Measurements from ENCODE around the gene DNM3. TPM values are rescaled to one million over a fixed set of nuclear protein-coding genes. Genes with fewer than 3 reads are reported as not detected.
A peak's percentile ranks its signal among the peaks of the same experiment; 100 is the strongest.

The DNM3 gene
- total RNA-seq, 1 donor from 2014 or later, result 2.6 TPM

GRCh38 chr1:171841931-171842761 is 848 bp downstream of the DNM3 start:
- H3K27me3 ChIP-seq (ENCODE audit: control insufficient read depth in 3 of 3, insufficient read depth in 3 of 3, low read length in 3 of 3), result peaks cover 0 to 7% (median 6%) of the 10 kb centered on the region in 3 donors
- peak overlapping the region in 2 of 3 donors; percentile 57 to 75 for H3K9ac ChIP-seq (ENCODE audit: low read depth in 1 of 3, low read length in 3 of 3)
- H3K9me3 ChIP-seq (ENCODE audit: control insufficient read depth in 3 of 3, low read length in 3 of 3), result no peaks in the 10 kb centered on the region
- no peaks in the 10 kb centered on the region for H3K36me3 ChIP-seq (ENCODE audit: control insufficient read depth in 3 of 3, insufficient read depth in 3 of 3, low read length in 3 of 3)
- peaks cover 7 to 18% (median 10%) of the 10 kb centered on the region in 3 donors for H3K4me1 ChIP-seq (ENCODE audit: control insufficient read depth in 3 of 3, insufficient read depth in 3 of 3, low read length in 3 of 3)
- H3K4me3 ChIP-seq (ENCODE audit: low read length in 3 of 3), result peak overlapping the region; percentile 76 to 83 (median 82)
- no peak overlapping the region for H3K27ac ChIP-seq (ENCODE audit: low read depth, low read length)

GRCh38 chr1:171844381-171844780 is 3.1 kb downstream of the DNM3 start:
- Histone ChIP-seq H3K27ac (ENCODE audit: low read depth, low read length) (no peak overlapping the region), H3K4me3 (ENCODE audit: low read length in 3 of 3) (no peak overlapping the region), H3K27me3 (ENCODE audit: control insufficient read depth in 3 of 3, insufficient read depth in 3 of 3, low read length in 3 of 3) (peaks cover 0 to 7% (median 6%) of the 10 kb centered on the region in 3 donors), H3K9me3 (ENCODE audit: control insufficient read depth in 3 of 3, low read length in 3 of 3) (no peaks in the 10 kb centered on the region), H3K9ac (ENCODE audit: low read depth in 1 of 3, low read length in 3 of 3) (no peak overlapping the region), H3K4me1 (ENCODE audit: control insufficient read depth in 3 of 3, insufficient read depth in 3 of 3, low read length in 3 of 3) (peaks cover 7 to 18% (median 10%) of the 10 kb centered on the region in 3 donors), H3K36me3 (ENCODE audit: control insufficient read depth in 3 of 3, insufficient read depth in 3 of 3, low read length in 3 of 3) (no peaks in the 10 kb centered on the region)

DNA sequence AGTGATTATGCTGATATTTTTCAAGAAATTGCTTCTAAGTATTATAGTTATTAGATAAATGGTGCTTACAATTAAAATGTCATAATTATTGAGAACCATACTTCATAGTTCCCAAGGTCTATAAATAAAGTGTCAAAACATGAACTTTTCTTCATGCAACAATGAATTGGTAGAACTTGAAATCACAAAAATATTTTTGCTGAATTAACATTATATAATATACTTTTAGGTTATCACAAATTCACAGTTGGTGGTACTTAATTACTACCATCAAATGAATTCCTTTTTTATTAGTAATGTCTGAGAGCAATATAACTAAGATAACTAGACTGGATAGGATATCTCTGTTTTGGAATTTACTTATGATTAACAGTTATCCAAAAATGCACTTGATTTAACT is 4.7 kb downstream of the DNM3 start:
- H3K9ac ChIP-seq (ENCODE audit: low read depth in 1 of 3, low read length in 3 of 3), result no peak overlapping the region
- H3K27ac ChIP-seq (ENCODE audit: low read depth, low read length), result no peak overlapping the region
- no peaks in the 10 kb centered on the region for H3K9me3 ChIP-seq (ENCODE audit: control insufficient read depth in 3 of 3, low read length in 3 of 3)
- H3K4me3 ChIP-seq (ENCODE audit: low read length in 3 of 3), result no peak overlapping the region
- peaks cover 0 to 7% (median 6%) of the 10 kb centered on the region in 3 donors for H3K27me3 ChIP-seq (ENCODE audit: control insufficient read depth in 3 of 3, insufficient read depth in 3 of 3, low read length in 3 of 3)
- no peaks in the 10 kb centered on the region for H3K36me3 ChIP-seq (ENCODE audit: control insufficient read depth in 3 of 3, insufficient read depth in 3 of 3, low read length in 3 of 3)
- peaks cover 7 to 14% (median 10%) of the 10 kb centered on the region in 3 donors for H3K4me1 ChIP-seq (ENCODE audit: control insufficient read depth in 3 of 3, insufficient read depth in 3 of 3, low read length in 3 of 3)

DNA sequence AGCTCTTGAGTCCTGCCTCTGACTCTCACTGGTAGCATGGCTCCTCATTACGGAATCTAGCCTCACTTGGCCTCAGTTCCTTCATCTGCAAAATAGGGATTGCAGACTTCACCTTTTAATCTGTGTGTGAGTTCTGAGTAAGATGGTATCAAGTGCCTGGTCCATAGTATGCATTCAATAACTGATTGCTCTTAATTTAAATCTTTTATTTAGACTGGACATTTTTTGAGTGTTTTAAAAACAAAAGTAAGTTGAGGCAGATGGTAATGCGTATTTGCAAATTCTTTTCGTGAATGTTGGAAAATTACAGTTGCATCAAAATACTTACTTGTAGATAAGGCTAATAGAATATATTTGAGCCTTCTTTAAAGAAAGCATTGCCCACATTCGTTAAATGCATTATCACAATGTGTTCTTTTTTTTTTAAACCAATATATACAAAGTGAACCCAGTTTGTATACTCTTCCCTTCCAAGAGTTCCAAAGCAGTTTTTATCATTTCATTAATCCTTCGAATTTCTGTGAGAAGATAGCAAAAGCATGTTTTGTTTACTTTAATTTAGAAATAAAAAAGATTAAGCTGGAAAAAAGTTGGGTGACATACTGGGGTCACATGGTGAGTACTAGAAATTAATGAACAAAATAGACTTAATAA is 8.1 kb downstream of the DNM3 start:
- Histone ChIP-seq H3K36me3 (ENCODE audit: control insufficient read depth in 3 of 3, insufficient read depth in 3 of 3, low read length in 3 of 3) (no peaks in the 10 kb centered on the region), H3K4me1 (ENCODE audit: control insufficient read depth in 3 of 3, insufficient read depth in 3 of 3, low read length in 3 of 3) (no peaks in the 10 kb centered on the region), H3K4me3 (ENCODE audit: low read length in 3 of 3) (no peak overlapping the region), H3K9me3 (ENCODE audit: control insufficient read depth in 3 of 3, low read length in 3 of 3) (no peaks in the 10 kb centered on the region), H3K27ac (ENCODE audit: low read depth, low read length) (no peak overlapping the region), H3K27me3 (ENCODE audit: control insufficient read depth in 3 of 3, insufficient read depth in 3 of 3, low read length in 3 of 3) (peaks cover 0 to 2% (median 0%) of the 10 kb centered on the region in 3 donors), H3K9ac (ENCODE audit: low read depth in 1 of 3, low read length in 3 of 3) (no peak overlapping the region)

GRCh38 chr1:171850651-171851350 is 9.5 kb downstream of the DNM3 start:
- Histone ChIP-seq H3K4me1 (ENCODE audit: control insufficient read depth in 3 of 3, insufficient read depth in 3 of 3, low read length in 3 of 3) (no peaks in the 10 kb centered on the region), H3K9me3 (ENCODE audit: control insufficient read depth in 3 of 3, low read length in 3 of 3) (no peaks in the 10 kb centered on the region), H3K27me3 (ENCODE audit: control insufficient read depth in 3 of 3, insufficient read depth in 3 of 3, low read length in 3 of 3) (no peaks in the 10 kb centered on the region), H3K4me3 (ENCODE audit: low read length in 3 of 3) (no peak overlapping the region), H3K36me3 (ENCODE audit: control insufficient read depth in 3 of 3, insufficient read depth in 3 of 3, low read length in 3 of 3) (no peaks in the 10 kb centered on the region), H3K9ac (ENCODE audit: low read depth in 1 of 3, low read length in 3 of 3) (no peak overlapping the region), H3K27ac (ENCODE audit: low read depth, low read length) (no peak overlapping the region)

DNA sequence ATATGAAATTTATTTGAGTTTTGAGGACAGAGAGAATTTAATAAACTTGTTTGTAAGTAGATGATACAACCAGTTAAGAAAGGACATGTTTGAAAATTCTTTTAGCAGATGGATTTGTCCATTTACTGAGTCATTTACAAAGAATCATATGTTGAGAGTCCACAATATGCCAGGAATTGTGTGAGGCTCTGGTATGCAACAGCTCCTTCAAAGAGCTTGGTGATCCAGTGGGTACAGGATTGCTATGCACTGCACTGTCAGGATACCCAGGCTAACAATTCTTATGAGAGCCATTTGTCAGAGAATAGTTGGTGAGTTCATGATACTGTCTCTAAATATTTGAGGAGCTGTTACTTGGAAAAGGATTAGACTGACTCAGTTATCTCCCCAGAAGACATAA is 11.0 kb downstream of the DNM3 start:
- Histone ChIP-seq H3K9me3 (ENCODE audit: control insufficient read depth in 3 of 3, low read length in 3 of 3) (peaks cover 0 to under 1% (median 0%) of the 10 kb centered on the region in 3 donors), H3K9ac (ENCODE audit: low read depth in 1 of 3, low read length in 3 of 3) (no peak overlapping the region), H3K4me3 (ENCODE audit: low read length in 3 of 3) (no peak overlapping the region), H3K36me3 (ENCODE audit: control insufficient read depth in 3 of 3, insufficient read depth in 3 of 3, low read length in 3 of 3) (no peaks in the 10 kb centered on the region), H3K27me3 (ENCODE audit: control insufficient read depth in 3 of 3, insufficient read depth in 3 of 3, low read length in 3 of 3) (no peaks in the 10 kb centered on the region), H3K4me1 (ENCODE audit: control insufficient read depth in 3 of 3, insufficient read depth in 3 of 3, low read length in 3 of 3) (no peaks in the 10 kb centered on the region), H3K27ac (ENCODE audit: low read depth, low read length) (no peak overlapping the region)

DNA sequence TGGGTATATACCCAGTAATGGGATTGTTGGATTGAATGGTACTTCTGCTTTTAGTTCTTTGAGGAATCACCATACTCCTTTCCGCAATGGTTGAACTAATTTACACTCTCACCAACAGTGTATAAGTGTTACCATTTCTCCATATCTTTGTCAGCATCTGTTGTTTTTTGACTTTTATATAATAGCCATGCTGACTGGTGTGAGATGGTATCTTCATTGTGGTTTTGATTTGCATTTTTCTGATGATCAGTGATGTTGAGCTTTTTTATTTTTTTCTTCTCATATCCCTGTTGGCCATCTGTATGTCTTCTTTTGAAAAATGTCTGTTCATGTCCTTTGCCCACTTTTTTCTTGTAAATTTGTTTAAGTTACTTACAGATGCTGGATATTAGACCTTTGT is 14.1 kb downstream of the DNM3 start:
- Histone ChIP-seq H3K4me3 (ENCODE audit: low read length in 3 of 3) (no peak overlapping the region), H3K36me3 (ENCODE audit: control insufficient read depth in 3 of 3, insufficient read depth in 3 of 3, low read length in 3 of 3) (no peaks in the 10 kb centered on the region), H3K27ac (ENCODE audit: low read depth, low read length) (no peak overlapping the region), H3K9ac (ENCODE audit: low read depth in 1 of 3, low read length in 3 of 3) (no peak overlapping the region), H3K4me1 (ENCODE audit: control insufficient read depth in 3 of 3, insufficient read depth in 3 of 3, low read length in 3 of 3) (no peaks in the 10 kb centered on the region), H3K9me3 (ENCODE audit: control insufficient read depth in 3 of 3, low read length in 3 of 3) (peaks cover 0 to 4% (median 0%) of the 10 kb centered on the region in 3 donors), H3K27me3 (ENCODE audit: control insufficient read depth in 3 of 3, insufficient read depth in 3 of 3, low read length in 3 of 3) (no peaks in the 10 kb centered on the region)

- no peaks in the 10 kb centered on the region for H3K4me1 ChIP-seq (ENCODE audit: control insufficient read depth in 3 of 3, insufficient read depth in 3 of 3, low read length in 3 of 3)
- no peak overlapping the region for H3K9ac ChIP-seq (ENCODE audit: low read depth in 1 of 3, low read length in 3 of 3)
Measured at GRCh38 chr1:171858696-171859095, 17.4 kb downstream of the DNM3 start.

GRCh38 chr1:171860696-171861095 is 19.4 kb downstream of the DNM3 start:
- H3K27ac ChIP-seq (ENCODE audit: low read depth, low read length), result no peak overlapping the region
- H3K27me3 ChIP-seq (ENCODE audit: control insufficient read depth in 3 of 3, insufficient read depth in 3 of 3, low read length in 3 of 3), result no peaks in the 10 kb centered on the region
- H3K9ac ChIP-seq (ENCODE audit: low read depth in 1 of 3, low read length in 3 of 3), result no peak overlapping the region
- H3K4me3 ChIP-seq (ENCODE audit: low read length in 3 of 3), result no peak overlapping the region
- H3K9me3 ChIP-seq (ENCODE audit: control insufficient read depth in 3 of 3, low read length in 3 of 3), result peaks cover 0 to 4% (median 0%) of the 10 kb centered on the region in 3 donors
- H3K36me3 ChIP-seq (ENCODE audit: control insufficient read depth in 3 of 3, insufficient read depth in 3 of 3, low read length in 3 of 3), result no peaks in the 10 kb centered on the region
- no peaks in the 10 kb centered on the region for H3K4me1 ChIP-seq (ENCODE audit: control insufficient read depth in 3 of 3, insufficient read depth in 3 of 3, low read length in 3 of 3)

More at GRCh38 chr1:171858696-171859095, 17.4 kb downstream of the DNM3 start:
- Histone ChIP-seq H3K4me3 (ENCODE audit: low read length in 3 of 3) (no peak overlapping the region), H3K27me3 (ENCODE audit: control insufficient read depth in 3 of 3, insufficient read depth in 3 of 3, low read length in 3 of 3) (no peaks in the 10 kb centered on the region), H3K9me3 (ENCODE audit: control insufficient read depth in 3 of 3, low read length in 3 of 3) (peaks cover 0 to 4% (median 0%) of the 10 kb centered on the region in 3 donors), H3K36me3 (ENCODE audit: control insufficient read depth in 3 of 3, insufficient read depth in 3 of 3, low read length in 3 of 3) (no peaks in the 10 kb centered on the region), H3K27ac (ENCODE audit: low read depth, low read length) (no peak overlapping the region)
